MCF 10A (cell line): ENCODE measurements around the gene PRUNE2. TPM values are rescaled to one million over a fixed set of nuclear protein-coding genes. Genes with fewer than 3 reads are reported as not detected.

ENCODE experiments used
- BruUV-seq: library from RNA; stranded (reverse); fragments of 400-500 nt; replicated peaks from 2 replicates; lab custom pipeline; 2021; lab: Mats Ljungman, UMichigan
- CTCF ChIA-PET: fragments of 300-600 bp; sonication (Branson Sonifier 250); formaldehyde crosslinking; extraction: SDS; loops from one replicate; lab custom pipeline; 2021; ENCODE audit warnings: antibody characterized with exemption, inconsistent platforms; lab: Yijun Ruan, JAX
- POLR2A ChIA-PET: fragments of 300-600, 350-650 bp; sonication (Branson Sonifier 250); formaldehyde crosslinking; extraction: SDS; loops from one replicate; lab custom pipeline; 2020; ENCODE audit warnings: antibody characterized with exemption, inconsistent platforms; lab: Yijun Ruan, JAX
- DNase-seq: peaks from one replicate; pipeline ENCODE4 v3.0.0-alpha.2; 2018; ENCODE audit not compliant: unreplicated experiment
- H3K27ac Mint-ChIP-seq: one replicate; pipeline ENCODE4 v1.8.0; 2022; ENCODE audit warnings: mild to moderate bottlenecking, low read depth, mixed read lengths; ENCODE audit not compliant: unreplicated experiment
- H3K27me3 Mint-ChIP-seq: one replicate; pipeline ENCODE4 v1.8.0; 2022; ENCODE audit warnings: mixed read lengths; ENCODE audit not compliant: insufficient read depth, unreplicated experiment
- H3K36me3 Mint-ChIP-seq: one replicate; pipeline ENCODE4 v1.8.0; 2022; ENCODE audit warnings: mild to moderate bottlenecking, moderate library complexity, mixed read lengths; ENCODE audit not compliant: insufficient read depth, unreplicated experiment
- H3K4me1 Mint-ChIP-seq: one replicate; pipeline ENCODE4 v1.8.0; 2022; ENCODE audit warnings: mixed read lengths; ENCODE audit not compliant: insufficient read depth, unreplicated experiment
- H3K4me3 Mint-ChIP-seq: one replicate; pipeline ENCODE4 v1.8.0; 2022; ENCODE audit warnings: mild to moderate bottlenecking, moderate library complexity, mixed read lengths; ENCODE audit not compliant: unreplicated experiment
- H3K9me3 Mint-ChIP-seq: one replicate; pipeline ENCODE4 v1.8.0; 2022; ENCODE audit warnings: mixed read lengths; ENCODE audit not compliant: unreplicated experiment
- intact Hi-C: fragments of 100-400 bp; cut with micrococcal nuclease; formaldehyde crosslinking; loops from 2 replicates; pipeline ENCODE4 v1.14.1; 2022
- total RNA-seq: library from RNA; stranded (reverse); gene quantifications from 2 replicates; pipeline ENCODE4 v1.2.3, GENCODE V29; 2022
- TF ChIP-seq, protein P1 (sequence below): fragments of 200-600 bp; IDR thresholded peaks from one replicate; pipeline ENCODE4 v1.8.0; 2022; ENCODE audit warnings: antibody characterized with exemption, mild to moderate bottlenecking; ENCODE audit not compliant: unreplicated experiment

PRUNE2 gene
- total RNA-seq, 1 experiment from 2014 or later = 0.63 TPM

- Mint-ChIP-seq H3K27ac (no peak overlapping the region), H3K9me3 (no peaks in the 10 kb centered on the region), H3K4me3 (no peak overlapping the region), H3K36me3 (no peaks in the 10 kb centered on the region), H3K27me3 (no peaks in the 10 kb centered on the region), H3K4me1 (no peaks in the 10 kb centered on the region)
- TF ChIP-seq, protein P1, sequence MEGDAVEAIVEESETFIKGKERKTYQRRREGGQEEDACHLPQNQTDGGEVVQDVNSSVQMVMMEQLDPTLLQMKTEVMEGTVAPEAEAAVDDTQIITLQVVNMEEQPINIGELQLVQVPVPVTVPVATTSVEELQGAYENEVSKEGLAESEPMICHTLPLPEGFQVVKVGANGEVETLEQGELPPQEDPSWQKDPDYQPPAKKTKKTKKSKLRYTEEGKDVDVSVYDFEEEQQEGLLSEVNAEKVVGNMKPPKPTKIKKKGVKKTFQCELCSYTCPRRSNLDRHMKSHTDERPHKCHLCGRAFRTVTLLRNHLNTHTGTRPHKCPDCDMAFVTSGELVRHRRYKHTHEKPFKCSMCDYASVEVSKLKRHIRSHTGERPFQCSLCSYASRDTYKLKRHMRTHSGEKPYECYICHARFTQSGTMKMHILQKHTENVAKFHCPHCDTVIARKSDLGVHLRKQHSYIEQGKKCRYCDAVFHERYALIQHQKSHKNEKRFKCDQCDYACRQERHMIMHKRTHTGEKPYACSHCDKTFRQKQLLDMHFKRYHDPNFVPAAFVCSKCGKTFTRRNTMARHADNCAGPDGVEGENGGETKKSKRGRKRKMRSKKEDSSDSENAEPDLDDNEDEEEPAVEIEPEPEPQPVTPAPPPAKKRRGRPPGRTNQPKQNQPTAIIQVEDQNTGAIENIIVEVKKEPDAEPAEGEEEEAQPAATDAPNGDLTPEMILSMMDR = no peak
- ChIA-PET POLR2A (interaction anchor here (0.9 kb wide), 1 partner anchor 259 kb away, joined by 3 read pairs; the partner anchor contains the start of gene GCNT1), CTCF (interaction anchor here (0.5 to 2.1 kb wide), 3 partner anchors 13 to 475 kb away, joined by 3 to 6 read pairs (median 3); no protein-coding TSS in a partner anchor)
- no TSS peak for BruUV-seq
- intact Hi-C loops = no loop called here
- DNase-seq = no peak
These were observed 187.7 kb downstream of the PRUNE2 start for GRCh38 chr9:76718166-76718565.

GRCh38 chr9:76717613-76718012 lies 188.3 kb downstream of the PRUNE2 start:
- no peak for DNase-seq
- Mint-ChIP-seq H3K9me3 (no peaks in the 10 kb centered on the region), H3K4me3 (no peak overlapping the region), H3K27me3 (no peaks in the 10 kb centered on the region), H3K27ac (no peak overlapping the region), H3K36me3 (no peaks in the 10 kb centered on the region), H3K4me1 (no peaks in the 10 kb centered on the region)
- TF ChIP-seq, protein P1 = no peak
- CTCF ChIA-PET = interaction anchor here (2.1 kb wide), 1 partner anchor 13 kb away, joined by 6 read pairs; no protein-coding TSS in a partner anchor
- intact Hi-C loops = no loop called here
- no TSS peak for BruUV-seq
- POLR2A ChIA-PET = no interaction called here

DNA sequence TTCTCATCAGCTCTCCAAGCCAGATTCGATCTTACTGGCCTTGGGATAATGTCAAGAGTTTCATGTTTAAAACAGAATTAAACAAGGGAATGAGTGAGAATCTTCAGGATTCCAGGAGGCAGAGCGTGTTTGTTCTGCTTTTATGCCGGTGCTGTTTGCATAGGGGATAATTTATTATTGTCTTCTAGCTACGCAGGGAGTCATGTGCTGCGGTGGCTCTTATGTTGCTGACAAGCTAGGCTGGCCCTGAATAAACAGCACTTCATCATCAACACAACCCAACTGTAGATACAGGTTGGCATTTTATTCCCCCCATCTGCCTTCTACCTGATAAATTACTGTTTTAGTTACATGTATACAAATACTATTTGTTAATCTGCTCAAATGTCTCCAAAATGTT lies 188.7 kb downstream of the PRUNE2 start:
- Mint-ChIP-seq H3K27ac (no peak overlapping the region), H3K4me3 (no peak overlapping the region), H3K9me3 (no peaks in the 10 kb centered on the region), H3K36me3 (no peaks in the 10 kb centered on the region), H3K27me3 (no peaks in the 10 kb centered on the region), H3K4me1 (no peaks in the 10 kb centered on the region)
- ChIA-PET CTCF (interaction anchor here (2.1 kb wide), 1 partner anchor 12 kb away, joined by 6 read pairs; no protein-coding TSS in a partner anchor), POLR2A (interaction anchor here (0.6 kb wide), 1 partner anchor 434 kb away, joined by 3 read pairs; no protein-coding TSS in a partner anchor)
- BruUV-seq = no TSS peak
- no peak for DNase-seq
- intact Hi-C loops = no loop called here
- TF ChIP-seq, protein P1 = no peak

DNA sequence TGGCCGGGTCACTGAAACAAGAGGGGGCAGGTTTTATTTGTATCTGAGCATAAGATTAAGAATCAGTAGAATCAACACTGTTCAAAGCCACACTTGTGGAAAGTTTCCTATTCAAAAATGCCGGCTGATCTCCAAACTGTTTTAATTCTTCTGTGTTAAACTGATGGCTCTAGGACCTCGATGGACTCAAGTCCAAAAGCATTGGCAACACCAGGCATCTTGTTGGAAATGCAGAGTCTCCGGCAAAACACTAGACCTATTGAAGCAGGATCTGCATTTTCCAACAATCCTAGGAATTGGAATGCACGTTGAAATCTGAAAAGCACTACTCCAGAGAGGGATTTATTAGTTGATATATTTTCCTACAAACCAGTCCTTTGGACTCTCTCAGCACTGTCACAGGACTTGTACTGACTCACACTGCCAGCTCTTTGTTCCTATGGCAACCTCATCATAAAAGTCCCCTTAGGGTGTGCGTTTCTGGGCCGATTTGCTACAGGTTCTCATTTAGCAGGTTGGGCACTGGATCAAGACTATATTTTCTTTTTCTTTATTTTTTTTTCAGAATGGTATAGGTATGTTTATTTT lies 189.7 kb downstream of the PRUNE2 start:
- H3K36me3 Mint-ChIP-seq = no peaks in the 10 kb centered on the region
- intact Hi-C loops = no loop called here
- DNase-seq = peak; percentile 14
- BruUV-seq = no TSS peak
- no peak overlapping the region for H3K27ac Mint-ChIP-seq
- ChIA-PET CTCF (no interaction called here), POLR2A (interaction anchor here (0.5 kb wide), 1 partner anchor 212 kb away, joined by 3 read pairs; no protein-coding TSS in a partner anchor)
- H3K9me3 Mint-ChIP-seq = no peaks in the 10 kb centered on the region
- TF ChIP-seq, protein P1 = no peak
- H3K27me3 Mint-ChIP-seq = no peaks in the 10 kb centered on the region
- H3K4me3 Mint-ChIP-seq = no peak overlapping the region
- no peaks in the 10 kb centered on the region for H3K4me1 Mint-ChIP-seq
